Neural progenitor cell (in vitro differentiated cells): ENCODE results near the gene MYPN. TPM values are rescaled to one million over a fixed set of nuclear protein-coding genes. Genes with fewer than 3 reads are reported as not detected.
A peak's percentile ranks its signal among the peaks of the same experiment; 100 is the strongest.

ENCODE experiments used
- DNase-seq: peaks from one replicate; pipeline ENCODE4 v3.0.0-alpha.2; 2016; ENCODE audit warnings: low spot score
- H2AFZ ChIP-seq: fragments of 200-600 bp; sonication (generic); replicated peaks from 2 replicates; pipeline ENCODE4 v1.6.1; 2016; ENCODE audit warnings: antibody characterized with exemption
- H3F3A ChIP-seq: fragments of 200-600 bp; sonication (generic); 2 replicates; pipeline ENCODE4 v1.6.1; 2016; ENCODE audit warnings: antibody characterized with exemption, low read depth
- H3K27ac ChIP-seq: fragments of 200-600 bp; sonication (generic); 2 replicates; pipeline ENCODE4 v1.5.1; 2016; ENCODE audit warnings: mild to moderate bottlenecking
- H3K27me3 ChIP-seq: fragments of 200-600 bp; sonication (generic); 2 replicates; pipeline ENCODE4 v1.6.1; 2016; ENCODE audit warnings: mild to moderate bottlenecking, moderate library complexity
- H3K36me3 ChIP-seq: fragments of 200-600 bp; sonication (generic); 2 replicates; pipeline ENCODE4 v1.5.1; 2016
- H3K4me1 ChIP-seq: fragments of 200-600 bp; sonication (generic); 2 replicates; pipeline ENCODE4 v1.6.1; 2016; ENCODE audit warnings: mixed run types
- H3K4me2 ChIP-seq: fragments of 200-600 bp; sonication (generic); 2 replicates; pipeline ENCODE4 v1.6.1; 2016
- H3K4me3 ChIP-seq: fragments of 200-600 bp; sonication (generic); 2 replicates; pipeline ENCODE4 v1.5.1; 2016
- H3K79me2 ChIP-seq: fragments of 200-600 bp; sonication (generic); 2 replicates; pipeline ENCODE4 v1.6.1; 2016; ENCODE audit warnings: low read depth
- H3K9ac ChIP-seq: fragments of 200-600 bp; sonication (generic); 2 replicates; pipeline ENCODE4 v1.6.1; 2016
- H3K9me3 ChIP-seq: fragments of 200-600 bp; sonication (generic); 2 replicates; pipeline ENCODE4 v1.5.1; 2016; ENCODE audit warnings: low read depth
- H4K20me1 ChIP-seq: fragments of 200-600 bp; sonication (generic); 2 replicates; pipeline ENCODE4 v1.6.1; 2016; ENCODE audit warnings: low read depth
- H3K27ac Mint-ChIP-seq: 3 replicates; pipeline ENCODE4 v1.8.0; 2021; ENCODE audit warnings: mixed read lengths
- H3K27me3 Mint-ChIP-seq: 2 replicates; pipeline ENCODE4 v1.8.0; 2022; ENCODE audit warnings: low read depth, mild to moderate bottlenecking, inconsistent platforms, moderate library complexity, mixed read lengths; ENCODE audit not compliant: insufficient read depth
- H3K36me3 Mint-ChIP-seq: 3 replicates; pipeline ENCODE4 v1.8.0; 2021; ENCODE audit warnings: mixed read lengths
- H3K4me1 Mint-ChIP-seq: 3 replicates; pipeline ENCODE4 v1.8.0; 2021; ENCODE audit warnings: mixed read lengths
- H3K4me3 Mint-ChIP-seq: 3 replicates; pipeline ENCODE4 v1.8.0; 2021; ENCODE audit warnings: mild to moderate bottlenecking, moderate library complexity, mixed read lengths
- H3K9me3 Mint-ChIP-seq: 3 replicates; pipeline ENCODE4 v1.8.0; 2020; ENCODE audit warnings: mixed read lengths
- EZH2 ChIP-seq: fragments of 200-600 bp; sonication (generic); IDR thresholded peaks from 2 replicates; pipeline ENCODE4 v1.6.1; 2017; ENCODE audit warnings: antibody characterized with exemption, mild to moderate bottlenecking, moderate library complexity
- EZH2phosphoT487 ChIP-seq: fragments of 200-600 bp; sonication (generic); IDR thresholded peaks from 2 replicates; pipeline ENCODE4 v1.6.1; 2017; ENCODE audit warnings: antibody characterized with exemption
- total RNA-seq: library from RNA; depleted of rRNA; stranded (reverse); fragments of >200 nt; gene quantifications from 2 replicates; pipeline ENCODE4 v1.2.3, GENCODE V29; 2015; ENCODE audit warnings: low replicate concordance
- TF ChIP-seq, protein P1 (sequence below): fragments of 200-600 bp; sonication (generic); IDR thresholded peaks from 2 replicates; pipeline ENCODE4 v1.5.1; 2017; ENCODE audit warnings: antibody characterized with exemption, mild to moderate bottlenecking

Gene MYPN
- total RNA-seq, 1 donor from 2014 or later = not detected

DNA sequence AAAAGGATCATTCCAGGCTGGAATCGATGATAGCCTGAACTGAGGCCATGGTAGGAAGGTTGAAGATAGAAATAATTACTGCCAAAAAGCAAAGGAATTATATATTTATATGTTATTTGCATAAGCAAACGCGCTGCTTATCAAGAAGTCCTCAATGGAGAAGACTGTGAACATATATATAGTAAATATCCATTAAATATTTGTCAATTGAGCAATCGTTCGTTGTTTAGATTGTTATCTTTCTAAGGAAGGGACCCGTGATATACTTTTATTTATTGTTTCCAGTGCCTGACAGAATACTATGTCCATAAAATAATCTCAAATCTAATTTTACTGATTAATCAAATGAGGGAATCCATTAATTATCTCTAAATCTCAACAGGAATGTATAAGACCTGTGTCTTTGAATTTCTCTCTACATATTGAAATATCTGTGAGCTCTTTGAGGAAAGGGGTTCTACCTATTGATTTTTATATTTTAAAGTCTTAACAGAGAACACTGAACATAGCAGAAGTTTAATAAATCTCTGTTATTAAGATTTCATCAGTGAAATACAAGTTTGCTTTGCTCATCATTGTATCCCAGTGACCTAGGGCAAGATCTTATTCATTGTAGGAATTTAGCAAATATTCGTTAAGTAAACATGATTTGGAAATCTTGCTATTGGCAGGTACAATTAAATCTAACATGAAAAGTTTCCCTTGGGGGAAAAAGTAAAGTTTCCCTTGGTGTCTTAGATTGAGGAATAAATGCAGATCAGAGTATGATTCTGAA is 22.2 kb upstream of the MYPN start:
- Mint-ChIP-seq H3K4me1 (peaks cover 7% of the 10 kb centered on the region), H3K9me3 (no peaks in the 10 kb centered on the region), H3K4me3 (no peak overlapping the region), H3K27ac (no peak overlapping the region), H3K36me3 (no peaks in the 10 kb centered on the region), H3K27me3 (no peaks in the 10 kb centered on the region)
- peak overlapping the region; percentile 67 for H2AFZ ChIP-seq
- H3K4me3 ChIP-seq = no peak overlapping the region
- no peaks in the 10 kb centered on the region for H3K36me3 ChIP-seq
- no peaks in the 10 kb centered on the region for H4K20me1 ChIP-seq
- H3K4me2 ChIP-seq = no peak overlapping the region
- peaks cover 3% of the 10 kb centered on the region for H3F3A ChIP-seq
- no peaks in the 10 kb centered on the region for H3K9me3 ChIP-seq
- H3K9ac ChIP-seq = no peak overlapping the region
- no peaks in the 10 kb centered on the region for H3K27me3 ChIP-seq
- DNase-seq = no peak
- TF ChIP-seq EZH2 (no peak), EZH2phosphoT487 (no peak)
- TF ChIP-seq, protein P1, sequence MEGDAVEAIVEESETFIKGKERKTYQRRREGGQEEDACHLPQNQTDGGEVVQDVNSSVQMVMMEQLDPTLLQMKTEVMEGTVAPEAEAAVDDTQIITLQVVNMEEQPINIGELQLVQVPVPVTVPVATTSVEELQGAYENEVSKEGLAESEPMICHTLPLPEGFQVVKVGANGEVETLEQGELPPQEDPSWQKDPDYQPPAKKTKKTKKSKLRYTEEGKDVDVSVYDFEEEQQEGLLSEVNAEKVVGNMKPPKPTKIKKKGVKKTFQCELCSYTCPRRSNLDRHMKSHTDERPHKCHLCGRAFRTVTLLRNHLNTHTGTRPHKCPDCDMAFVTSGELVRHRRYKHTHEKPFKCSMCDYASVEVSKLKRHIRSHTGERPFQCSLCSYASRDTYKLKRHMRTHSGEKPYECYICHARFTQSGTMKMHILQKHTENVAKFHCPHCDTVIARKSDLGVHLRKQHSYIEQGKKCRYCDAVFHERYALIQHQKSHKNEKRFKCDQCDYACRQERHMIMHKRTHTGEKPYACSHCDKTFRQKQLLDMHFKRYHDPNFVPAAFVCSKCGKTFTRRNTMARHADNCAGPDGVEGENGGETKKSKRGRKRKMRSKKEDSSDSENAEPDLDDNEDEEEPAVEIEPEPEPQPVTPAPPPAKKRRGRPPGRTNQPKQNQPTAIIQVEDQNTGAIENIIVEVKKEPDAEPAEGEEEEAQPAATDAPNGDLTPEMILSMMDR = no peak
- H3K27ac ChIP-seq = no peak overlapping the region
- no peaks in the 10 kb centered on the region for H3K79me2 ChIP-seq
- H3K4me1 ChIP-seq = peaks cover 14% of the 10 kb centered on the region

DNA sequence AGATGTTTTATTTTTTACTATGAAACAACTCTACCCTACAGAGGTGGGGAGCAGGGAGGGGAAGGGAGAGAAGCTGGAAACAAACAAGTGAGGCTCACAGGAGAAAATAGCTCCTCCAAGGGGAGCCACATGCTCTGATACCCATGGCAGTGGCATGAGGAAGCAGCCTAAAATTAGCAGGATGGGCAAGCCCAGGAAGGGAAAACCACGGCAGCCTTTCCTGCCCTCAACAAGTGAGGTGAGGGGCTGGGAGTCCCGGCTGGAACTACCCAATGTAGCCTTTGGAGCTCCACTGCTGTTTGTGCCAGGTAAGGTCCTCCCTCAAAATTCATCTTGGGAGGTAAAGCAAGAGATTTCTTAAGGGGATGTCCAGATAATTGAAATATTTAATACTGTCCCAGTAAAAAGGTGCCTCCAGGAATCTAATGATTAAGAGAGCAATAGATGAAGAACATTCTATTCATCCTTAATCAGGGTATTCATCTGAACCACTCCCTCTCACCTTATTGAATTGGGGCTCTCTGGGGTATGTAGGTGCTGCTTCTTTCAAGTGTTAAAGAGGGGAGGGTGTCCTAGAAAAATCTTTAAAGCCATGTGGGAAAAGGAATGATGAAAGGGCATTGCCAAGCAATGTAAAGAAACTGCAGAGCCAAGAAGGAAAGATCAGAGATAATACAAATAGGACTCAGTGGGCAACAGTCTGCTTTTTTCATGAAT is 21.4 kb upstream of the MYPN start:
- DNase-seq = no peak
- peak overlapping the region; percentile 67 for H2AFZ ChIP-seq
- no peaks in the 10 kb centered on the region for H3K36me3 ChIP-seq
- H3K27ac ChIP-seq = no peak overlapping the region
- no peaks in the 10 kb centered on the region for H3K36me3 Mint-ChIP-seq
- H3K9me3 ChIP-seq = no peaks in the 10 kb centered on the region
- H3K4me3 Mint-ChIP-seq = no peak overlapping the region
- no peaks in the 10 kb centered on the region for H3K79me2 ChIP-seq
- no peaks in the 10 kb centered on the region for H3K9me3 Mint-ChIP-seq
- H4K20me1 ChIP-seq = no peaks in the 10 kb centered on the region
- H3K9ac ChIP-seq = no peak overlapping the region
- H3K4me1 ChIP-seq = peaks cover 14% of the 10 kb centered on the region
- H3K27ac Mint-ChIP-seq = no peak overlapping the region
- no peaks in the 10 kb centered on the region for H3K27me3 Mint-ChIP-seq
- H3F3A ChIP-seq = peaks cover 3% of the 10 kb centered on the region
- H3K4me2 ChIP-seq = no peak overlapping the region
- H3K4me1 Mint-ChIP-seq = peaks cover 7% of the 10 kb centered on the region
- H3K4me3 ChIP-seq = no peak overlapping the region
- H3K27me3 ChIP-seq = no peaks in the 10 kb centered on the region
- no peak for TF ChIP-seq EZH2phosphoT487
- TF ChIP-seq EZH2 = no peak
- TF ChIP-seq, protein P1 = no peak

DNA sequence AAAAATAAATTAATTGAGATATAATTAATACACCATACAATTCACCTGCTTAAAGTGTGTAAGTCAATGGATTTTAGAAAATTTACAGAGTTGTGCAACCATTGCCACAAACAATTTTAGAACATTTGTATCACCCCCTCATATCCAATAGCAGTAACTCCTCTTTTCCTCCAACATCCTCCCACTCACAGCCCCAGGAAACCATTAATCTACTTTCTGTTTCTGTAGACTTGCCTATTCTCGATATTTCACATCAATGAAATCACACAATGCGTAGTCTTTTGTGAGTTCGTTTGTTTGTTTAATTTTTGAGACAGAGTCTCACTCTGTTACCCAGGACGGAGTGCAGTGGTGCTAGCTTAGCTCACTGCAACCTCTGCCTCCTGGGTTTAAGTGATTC is 20.5 kb upstream of the MYPN start:
- Histone ChIP-seq H2AFZ (peak overlapping the region; percentile 88), H3K4me2 (no peak overlapping the region), H3K36me3 (no peaks in the 10 kb centered on the region), H3K27ac (no peak overlapping the region), H3K4me3 (no peak overlapping the region), H3K9ac (no peak overlapping the region), H4K20me1 (no peaks in the 10 kb centered on the region), H3K79me2 (no peaks in the 10 kb centered on the region), H3F3A (peaks cover 3% of the 10 kb centered on the region), H3K9me3 (no peaks in the 10 kb centered on the region), H3K27me3 (no peaks in the 10 kb centered on the region), H3K4me1 (peaks cover 14% of the 10 kb centered on the region)
- H3K27ac Mint-ChIP-seq = no peak overlapping the region
- H3K4me1 Mint-ChIP-seq = peaks cover 7% of the 10 kb centered on the region
- no peaks in the 10 kb centered on the region for H3K9me3 Mint-ChIP-seq
- DNase-seq = no peak
- no peak overlapping the region for H3K4me3 Mint-ChIP-seq
- peaks cover 2% of the 10 kb centered on the region for H3K27me3 Mint-ChIP-seq
- no peaks in the 10 kb centered on the region for H3K36me3 Mint-ChIP-seq
- TF ChIP-seq EZH2 (no peak), EZH2phosphoT487 (no peak)
- TF ChIP-seq, protein P1 = no peak
